Spleen (tissue), 11 donors: ENCODE measurements around the gene MFAP5. TPM values are rescaled to one million over a fixed set of nuclear protein-coding genes. Genes with fewer than 3 reads are reported as not detected.

Experiments used
- DNase-seq: peaks from one replicate; pipeline ENCODE4 v3.0.0-alpha.2; 2020
- H3K27ac ChIP-seq, 8 donors: fragments of 200-600 bp; sonication (generic) in 7 of 8; 1 replicate in 4 of 8; 2 replicates in 4 of 8; pipeline versions ENCODE4 v1.5.0 to v1.8.0; 2016 to 2021; ENCODE audit warnings: inconsistent platforms in 4 of 8, mild to moderate bottlenecking in 4 of 8, moderate library complexity in 1 of 8
- H3K27me3 ChIP-seq, 7 donors: fragments of 200-600 bp; sonication (generic) in 6 of 7; replicated peaks in 1 of 7; 1 replicate in 4 of 7; 2 replicates in 3 of 7; pipeline versions ENCODE4 v1.5.0 to v1.8.0; 2016 to 2021; ENCODE audit warnings: inconsistent platforms in 3 of 7, mild to moderate bottlenecking in 1 of 7
- H3K36me3 ChIP-seq, 6 donors: fragments of 200-600 bp; sonication (generic) in 5 of 6; 1 replicate in 4 of 6; 2 replicates in 2 of 6; pipeline versions ENCODE4 v1.5.0 to v1.8.0; 2016 to 2021; ENCODE audit warnings: inconsistent platforms in 2 of 6
- H3K4me1 ChIP-seq, 6 donors: fragments of 200-600 bp; sonication (generic) in 5 of 6; 1 replicate in 3 of 6; 2 replicates in 3 of 6; pipeline versions ENCODE4 v1.5.0 to v1.8.0; 2016 to 2021; ENCODE audit warnings: inconsistent platforms in 3 of 6
- H3K4me3 ChIP-seq, 8 donors: fragments of 200-600 bp; sonication (generic) in 7 of 8; 1 replicate in 4 of 8; 2 replicates in 4 of 8; pipeline versions ENCODE4 v1.5.0 to v1.8.0; 2016 to 2021; ENCODE audit warnings: inconsistent platforms in 4 of 8, mild to moderate bottlenecking in 4 of 8, moderate library complexity in 2 of 8
- H3K9me3 ChIP-seq, 8 donors: fragments of 200-600 bp; sonication (generic) in 7 of 8; 1 replicate in 4 of 8; 2 replicates in 4 of 8; pipeline versions ENCODE4 v1.5.0 to v1.8.0; 2016 to 2021; ENCODE audit warnings: inconsistent platforms in 4 of 8
- POLR2A ChIP-seq, 3 donors: fragments of 450-650 bp; IDR thresholded peaks; one replicate each; pipeline ENCODE4 v1.5.1; 2017; ENCODE audit warnings: antibody characterized with exemption in 3 of 3, mild to moderate bottlenecking in 1 of 3
- POLR2AphosphoS5 ChIP-seq, 3 donors: sonication (generic); formaldehyde crosslinking; IDR thresholded peaks; one replicate each; pipeline ENCODE4 v1.5.1; 2017; ENCODE audit warnings: antibody characterized with exemption in 3 of 3
- WGBS, 5 donors: extraction: QIAGEN DNeasy Blood & Tissue Kit in 3 of 5; methylation state at CpG; one replicate each; pipeline versions ENCODE4 v1.1.5 to v1.1.7; 2013 to 2018; 5-methylcytosine and 5-hydroxymethylcytosine counted together
- intact Hi-C: fragments of 100-400 bp; cut with DNase I; formaldehyde crosslinking; loops from one replicate; pipeline ENCODE4 v1.15.0; 2023; ENCODE audit warnings: low total_unique reads
- polyA plus RNA-seq, 3 donors: library from polyadenylated mRNA; stranded (reverse); fragments of 200-250 nt; gene quantifications; one replicate each; pipeline ENCODE4 v1.2.1, GENCODE V29; 2013
- small RNA-seq, 4 donors: library from RNA; depleted of rRNA; stranded (forward); fragments of <200 nt; gene quantifications; one replicate each; pipeline ENCODE3, GENCODE V24; 2016
- total RNA-seq, 7 donors: library from RNA; depleted of rRNA in 3 of 7; stranded (reverse); fragments of >200 nt in 3 of 7; fragmentation: NEBNext Ultra II Directional in 4 of 7; extraction: Animal tissue kit (Norgen Biotek cat#: 25700) in 4 of 7; gene quantifications; one replicate each; pipeline versions ENCODE4 v1.1.0 to v1.2.1, GENCODE V29; 2016 to 2021
- TF ChIP-seq, protein P1 (sequence below), 11 experiments: fragments of 200-600 bp in 7 of 11; fragments of 450-650 bp in 4 of 11; sonication (generic) in 4 of 11; IDR thresholded peaks in 8 of 11; conservative IDR thresholded peaks in 3 of 11; 1 replicate in 7 of 11; 2 replicates in 4 of 11; pipeline versions ENCODE4 v1.4.0 to v1.8.0; 2016 to 2021; ENCODE audit warnings: antibody characterized with exemption in 11 of 11, inconsistent platforms in 4 of 11, mild to moderate bottlenecking in 1 of 11
- donor health status: healthy with polysubstance abuse.
- donor health status: DM: no; HTN: no; CAD: no; lungs with moderate emphysema.
- donor health status: DM: no; HTN: no; CAD: no.
- donor health status: Bipolar disorder and iron deficiency.
- donor health status: healthy.
- donor health status: DM: no; HTN: no; CAD: no.
- donor health status: DM: yes; HTN: yes; CAD: no.

MFAP5 gene
- total and polyA plus RNA-seq, 10 donors = 0.57 to 14.3 (median 3.3) TPM

DNA sequence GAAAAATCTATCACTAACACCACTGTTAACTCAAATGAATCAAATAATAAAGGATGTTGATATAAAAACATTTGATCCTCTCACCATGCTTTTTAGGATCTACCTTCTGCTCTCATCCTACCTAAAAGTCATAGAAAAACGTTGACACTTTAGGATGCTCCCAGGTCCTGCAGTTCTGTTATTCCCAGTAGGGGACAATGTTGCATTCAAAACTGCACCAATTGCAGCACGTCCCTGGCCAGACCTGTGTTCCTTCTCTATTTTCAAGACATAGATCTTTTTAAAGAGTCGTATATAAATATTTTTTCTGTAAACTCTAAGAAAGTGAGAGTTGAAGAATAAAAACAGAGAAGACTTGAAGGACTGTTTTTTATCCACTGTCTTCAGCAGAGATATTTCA, 58.8 kb downstream of the MFAP5 start:
- Histone ChIP-seq H3K9me3 (no peaks in the 10 kb centered on the region), H3K27me3 (no peaks in the 10 kb centered on the region), H3K4me1 (peaks cover 0 to 16% (median 2%) of the 10 kb centered on the region in 6 donors), H3K4me3 (no peak overlapping the region), H3K36me3 (no peaks in the 10 kb centered on the region), H3K27ac (no peak overlapping the region)
- no peak for DNase-seq
- 29 to 43% (median 34%) methylated on average over 3 of the region's 3 CpGs for WGBS, 5 donors
- intact Hi-C loops = no loop called here
- TF ChIP-seq POLR2A (IDR thresholded peaks at IDR 0.05) = no peak
- no peak for TF ChIP-seq POLR2AphosphoS5 (IDR thresholded peaks at IDR 0.05)
- TF ChIP-seq, protein P1, sequence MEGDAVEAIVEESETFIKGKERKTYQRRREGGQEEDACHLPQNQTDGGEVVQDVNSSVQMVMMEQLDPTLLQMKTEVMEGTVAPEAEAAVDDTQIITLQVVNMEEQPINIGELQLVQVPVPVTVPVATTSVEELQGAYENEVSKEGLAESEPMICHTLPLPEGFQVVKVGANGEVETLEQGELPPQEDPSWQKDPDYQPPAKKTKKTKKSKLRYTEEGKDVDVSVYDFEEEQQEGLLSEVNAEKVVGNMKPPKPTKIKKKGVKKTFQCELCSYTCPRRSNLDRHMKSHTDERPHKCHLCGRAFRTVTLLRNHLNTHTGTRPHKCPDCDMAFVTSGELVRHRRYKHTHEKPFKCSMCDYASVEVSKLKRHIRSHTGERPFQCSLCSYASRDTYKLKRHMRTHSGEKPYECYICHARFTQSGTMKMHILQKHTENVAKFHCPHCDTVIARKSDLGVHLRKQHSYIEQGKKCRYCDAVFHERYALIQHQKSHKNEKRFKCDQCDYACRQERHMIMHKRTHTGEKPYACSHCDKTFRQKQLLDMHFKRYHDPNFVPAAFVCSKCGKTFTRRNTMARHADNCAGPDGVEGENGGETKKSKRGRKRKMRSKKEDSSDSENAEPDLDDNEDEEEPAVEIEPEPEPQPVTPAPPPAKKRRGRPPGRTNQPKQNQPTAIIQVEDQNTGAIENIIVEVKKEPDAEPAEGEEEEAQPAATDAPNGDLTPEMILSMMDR (IDR thresholded peaks at IDR 0.05 in 8 of 11, conservative IDR thresholded peaks at IDR 0.05 in 3 of 11) = no peak

GRCh38 chr12:8603286-8603685, 59.3 kb downstream of the MFAP5 start:
- Histone ChIP-seq H3K27ac (no peak overlapping the region), H3K36me3 (no peaks in the 10 kb centered on the region), H3K27me3 (no peaks in the 10 kb centered on the region), H3K4me1 (peaks cover 0 to 12% (median 0%) of the 10 kb centered on the region in 6 donors), H3K9me3 (no peaks in the 10 kb centered on the region), H3K4me3 (no peak overlapping the region)
- TF ChIP-seq, protein P1 (IDR thresholded peaks at IDR 0.05 in 8 of 11, conservative IDR thresholded peaks at IDR 0.05 in 3 of 11) = no peak
- no peak for TF ChIP-seq POLR2AphosphoS5 (IDR thresholded peaks at IDR 0.05)
- no peak for TF ChIP-seq POLR2A (IDR thresholded peaks at IDR 0.05)
- WGBS, 5 donors = 19 to 31% (median 28%) methylated on average over 2 of the region's 2 CpGs
- intact Hi-C loops = no loop called here
- no peak for DNase-seq

- 73 to 86% (median 77%) methylated on average over 3 of the region's 3 CpGs for WGBS, 5 donors
- Histone ChIP-seq H3K27me3 (no peaks in the 10 kb centered on the region), H3K27ac (no peak overlapping the region), H3K4me1 (no peaks in the 10 kb centered on the region), H3K9me3 (no peaks in the 10 kb centered on the region), H3K4me3 (no peak overlapping the region), H3K36me3 (no peaks in the 10 kb centered on the region)
- DNase-seq = no peak
- TF ChIP-seq POLR2A (IDR thresholded peaks at IDR 0.05) = no peak
- no peak for TF ChIP-seq POLR2AphosphoS5 (IDR thresholded peaks at IDR 0.05)
- TF ChIP-seq, protein P1 (IDR thresholded peaks at IDR 0.05 in 8 of 11, conservative IDR thresholded peaks at IDR 0.05 in 3 of 11) = no peak
- intact Hi-C loops = no loop called here
These were observed 66.1 kb downstream of the MFAP5 start for GRCh38 chr12:8596561-8596960.

Small RNAs within 50 kb of the gene (small RNA-seq; reads per million reads assigned to genes)
- 0 reads per million in 4 donors for gene RF00564

Other genes starting within 250 kb of the MFAP5 start
- under 1 TPM in 3 of 7 donors, not detected in 4; 0.20 to 0.77 (median 0.30) TPM for gene CLEC6A, start 206.9 kb downstream of the MFAP5 start, total RNA-seq
- gene CLEC6A, start 206.9 kb downstream of the MFAP5 start, polyA plus RNA-seq = under 1 TPM in 2 of 3 donors, not detected in 1; 0.05 to 0.06 TPM
- gene CLEC4D, start 149.3 kb downstream of the MFAP5 start, total RNA-seq = 10 to 100 TPM in 4 of 7 donors, 1 to 10 TPM in 3; 7.0 to 24.9 (median 12.3) TPM
- 1 to 10 TPM in 2 of 3 donors, under 1 TPM in 1; 0.62 to 2.1 (median 1.1) TPM for gene CLEC4D, start 149.3 kb downstream of the MFAP5 start, polyA plus RNA-seq
- 10 to 100 TPM; 12.6 to 55.0 (median 28.8) TPM for gene CLEC4E, start 121.9 kb downstream of the MFAP5 start, total RNA-seq
- gene CLEC4E, start 121.9 kb downstream of the MFAP5 start, polyA plus RNA-seq = 10 to 100 TPM in 2 of 3 donors, 1 to 10 TPM in 1; 7.4 to 24.1 (median 12.3) TPM
- 1 to 10 TPM in 2 of 7 donors, under 1 TPM in 5; 0.43 to 1.3 (median 0.79) TPM for gene AICDA, start 50.0 kb downstream of the MFAP5 start, total RNA-seq
- 1 to 10 TPM in 1 of 3 donors, under 1 TPM in 2; 0.24 to 1.6 (median 0.42) TPM for gene AICDA, start 50.0 kb downstream of the MFAP5 start, polyA plus RNA-seq
- gene RIMKLB, start 35.2 kb upstream of the MFAP5 start, total RNA-seq = 10 to 100 TPM; 23.3 to 54.3 (median 37.0) TPM
- 10 to 100 TPM; 21.0 to 62.1 (median 55.6) TPM for gene RIMKLB, start 35.2 kb upstream of the MFAP5 start, polyA plus RNA-seq
- gene A2ML1, start 159.8 kb upstream of the MFAP5 start, total RNA-seq = not detected
- gene A2ML1, start 159.8 kb upstream of the MFAP5 start, polyA plus RNA-seq = under 1 TPM; 0.02 to 0.22 (median 0.02) TPM